ENCODE measurements around the gene CLASP2.
A peak's percentile ranks its signal among the peaks of the same experiment; 100 is the strongest.
"Not testable (repeated sequence)": the region's sequence is repeated elsewhere in the genome, so short reads cannot be mapped to it uniquely, and the experiment has no call there.

CLASP2 gene

DNA sequence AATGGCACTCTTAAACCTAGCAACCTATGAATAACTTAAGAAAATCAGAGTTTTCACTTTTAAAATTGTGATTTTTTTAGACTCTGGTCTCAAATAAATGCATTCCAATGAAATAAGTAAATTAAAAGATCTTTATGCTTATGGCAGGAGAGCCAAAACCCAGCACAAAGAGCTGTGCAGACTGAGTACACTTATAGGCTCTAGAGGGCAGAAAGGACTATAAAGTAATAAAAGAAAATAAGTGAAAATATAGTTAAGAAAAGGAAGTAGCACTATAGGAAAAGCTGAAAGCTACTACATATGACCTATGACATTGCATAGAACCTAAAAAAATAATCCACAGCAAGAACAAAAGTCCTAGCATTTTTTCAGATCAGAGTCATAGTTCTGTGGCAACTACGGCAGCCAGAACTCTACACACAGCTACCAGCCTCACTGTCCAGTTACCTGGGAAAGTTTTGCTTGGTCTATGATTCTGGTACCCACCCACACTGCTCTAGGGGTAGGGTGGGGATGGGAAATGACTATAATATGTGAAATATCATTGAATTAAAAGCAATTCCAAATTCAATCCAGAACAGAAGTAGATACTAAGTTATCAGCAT, 30.5 kb downstream of the CLASP2 start:
- no peak for DNase-seq

DNA sequence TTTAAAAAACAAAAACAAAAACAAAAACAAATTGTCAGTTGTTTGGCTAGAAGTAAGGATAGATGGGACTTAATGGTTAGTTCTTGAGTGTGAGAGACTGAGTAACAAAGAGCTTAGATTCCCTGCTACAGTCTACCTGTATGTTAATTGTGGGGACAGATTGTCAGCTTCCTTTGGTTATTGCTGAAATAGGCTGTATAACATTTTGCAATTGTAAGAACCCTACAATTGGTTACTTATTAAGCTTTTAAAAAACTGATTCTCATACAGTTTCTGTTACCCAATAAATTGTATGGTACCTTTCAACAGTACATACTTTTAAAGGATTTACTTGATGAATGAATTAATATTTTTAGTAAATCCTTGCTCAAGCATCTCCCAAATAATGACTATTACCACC, 35.3 kb downstream of the CLASP2 start:
- DNase-seq: no peak

DNA sequence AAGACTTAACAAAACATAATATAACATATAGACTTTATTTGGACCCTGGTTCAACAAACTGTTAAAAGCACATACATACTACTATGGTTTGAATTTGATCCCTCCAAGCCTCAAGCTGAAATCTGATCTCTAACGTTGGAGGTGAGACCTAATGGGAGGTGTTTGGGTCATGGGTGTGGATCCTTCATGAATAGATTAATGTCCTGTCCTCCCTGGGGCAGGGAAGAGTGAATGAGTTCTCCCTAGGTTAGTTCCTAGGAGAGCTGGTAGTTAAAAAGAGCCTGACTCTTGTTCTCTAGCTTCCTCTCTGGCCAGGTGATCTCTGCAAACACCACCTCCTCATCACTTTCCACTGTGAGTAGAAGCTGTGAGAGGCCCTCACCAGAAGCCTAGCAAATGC, 36.4 kb downstream of the CLASP2 start:
- no peak for DNase-seq

DNA sequence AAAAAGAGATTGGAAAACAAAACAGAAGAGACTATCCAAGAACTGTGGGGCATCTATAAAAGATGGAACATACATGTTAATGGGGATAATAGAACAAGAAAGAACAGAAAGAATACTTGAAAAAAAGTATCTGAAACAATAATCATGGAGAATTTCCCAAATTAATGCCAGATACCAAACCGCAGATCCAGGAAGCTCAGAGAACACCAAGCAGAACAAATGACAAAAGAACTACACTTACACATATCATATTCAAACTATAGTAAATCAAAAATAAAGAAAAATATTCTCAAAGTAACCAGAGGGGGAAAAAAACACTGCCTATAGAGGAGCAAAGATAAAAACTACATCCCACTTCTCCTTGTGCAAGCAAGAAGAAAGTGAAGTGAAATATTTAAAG, 40.0 kb downstream of the CLASP2 start:
- no peak for DNase-seq

DNA sequence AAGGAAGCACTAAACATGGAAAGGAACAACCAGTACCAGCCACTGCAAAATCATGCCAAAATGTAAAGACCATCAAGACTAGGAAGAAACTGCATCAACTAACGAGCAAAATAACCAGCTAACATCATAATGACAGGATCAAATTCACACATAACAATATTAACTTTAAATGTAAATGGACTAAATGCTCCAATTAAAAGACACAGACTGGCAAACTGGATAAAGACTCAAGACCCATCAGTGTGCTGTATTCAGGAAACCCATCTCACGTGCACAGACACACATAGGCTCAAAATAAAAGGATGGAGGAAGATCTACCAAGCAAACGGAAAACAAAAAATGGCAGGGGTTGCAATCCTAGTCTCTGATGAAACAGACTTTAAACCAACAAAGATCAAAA, 44.6 kb downstream of the CLASP2 start:
- not testable (repeated sequence) for DNase-seq

DNA sequence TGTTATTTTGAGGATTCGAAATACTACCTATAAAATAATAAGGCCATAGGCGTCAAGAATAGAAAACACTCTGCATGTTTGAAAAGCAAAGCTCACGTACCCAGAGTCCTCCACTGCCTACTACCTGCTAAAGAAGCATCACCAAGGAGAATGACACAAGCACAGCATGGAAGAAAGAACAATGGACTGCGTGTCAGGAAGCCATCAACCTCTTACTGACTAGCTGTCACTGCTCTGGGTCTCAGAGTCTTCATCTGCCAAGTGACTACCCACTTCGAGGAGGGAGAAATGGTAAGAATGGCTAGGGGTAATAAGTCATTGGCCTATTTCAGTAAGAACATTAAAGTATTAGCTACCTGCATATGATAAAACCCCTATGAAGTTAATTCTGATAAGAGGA, 49.4 kb downstream of the CLASP2 start:
- no peak for DNase-seq

DNA sequence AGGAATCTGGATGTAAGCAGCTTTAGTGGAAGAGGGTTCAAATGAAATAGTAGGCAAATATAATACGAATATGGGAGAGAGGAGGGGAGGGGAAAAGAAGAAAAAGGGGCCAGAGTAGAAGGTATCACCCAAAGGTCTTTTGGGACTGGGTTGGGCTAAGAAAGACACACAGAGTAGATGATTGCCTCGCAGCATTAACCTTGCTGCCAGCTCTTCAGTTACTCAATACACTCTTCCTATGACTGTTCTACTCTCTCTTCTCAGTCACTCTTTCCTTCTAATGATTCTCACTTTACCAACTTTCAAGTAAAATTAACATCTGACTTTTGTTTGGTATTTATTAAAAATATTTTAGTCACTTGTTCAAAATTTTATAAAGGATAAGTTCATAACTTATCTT, 52.8 kb downstream of the CLASP2 start:
- DNase-seq: no peak

DNA sequence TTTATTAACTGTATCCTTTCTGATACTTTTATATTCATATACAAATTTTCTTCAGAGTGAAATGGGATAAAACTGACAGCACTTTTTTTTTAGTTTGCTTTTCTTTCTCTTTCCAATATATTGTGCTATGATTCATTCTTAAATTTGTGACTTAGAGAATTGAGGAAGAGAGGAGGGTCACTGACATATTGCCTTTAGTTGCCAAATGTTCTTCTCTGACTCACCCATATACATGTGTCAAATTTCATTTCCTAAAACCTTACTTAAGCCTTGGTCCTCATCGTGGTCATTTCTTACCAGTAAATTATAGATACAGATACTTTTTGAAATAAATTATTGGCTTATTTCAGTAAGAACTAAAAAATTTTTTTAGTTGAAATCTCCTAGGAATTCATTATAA, 53.9 kb downstream of the CLASP2 start:
- DNase-seq: no peak

DNA sequence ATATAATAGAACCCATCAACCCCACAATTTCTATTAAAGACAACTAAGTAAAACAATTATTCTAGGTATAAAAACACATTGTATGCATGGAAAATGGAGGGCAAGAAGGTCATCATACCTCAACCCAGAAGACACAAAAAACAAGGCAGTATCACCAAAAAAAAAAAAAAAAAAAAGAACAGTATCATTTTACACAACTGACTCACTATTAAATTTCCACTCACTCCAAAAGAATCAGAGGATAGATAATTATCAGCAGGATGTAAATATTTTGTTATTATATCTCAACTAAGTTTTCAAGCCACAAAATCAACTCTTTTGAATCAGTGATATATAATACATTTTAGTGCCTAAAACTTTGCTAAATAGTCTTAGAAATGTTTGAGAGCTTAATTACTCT, 55.0 kb downstream of the CLASP2 start:
- DNase-seq: no peak

DNA sequence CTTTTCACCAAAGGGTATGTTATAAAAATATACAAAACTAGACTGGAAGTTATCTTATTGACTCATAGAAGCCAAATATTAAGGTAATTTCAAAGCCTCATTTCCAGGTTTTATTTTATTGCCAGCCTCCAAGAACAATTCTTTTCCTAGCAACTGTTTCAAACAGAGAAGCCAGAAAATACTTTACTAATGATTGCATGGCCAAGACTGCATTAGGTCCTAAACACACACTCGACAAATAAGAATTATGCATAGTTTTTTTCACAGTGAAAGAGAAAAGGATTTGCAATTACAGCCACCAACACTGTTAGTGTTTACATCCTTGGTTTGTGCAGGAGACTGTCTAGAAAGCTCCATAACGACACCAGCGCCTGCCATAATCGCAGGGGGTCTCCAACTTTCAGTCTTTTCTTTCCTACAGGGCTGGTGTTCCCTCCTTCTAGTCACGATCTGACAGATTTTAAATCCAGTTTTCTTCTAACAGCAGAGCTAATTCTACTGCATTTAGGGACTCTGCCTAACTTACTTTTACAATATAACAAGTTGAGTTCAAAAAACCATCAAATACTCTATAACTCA, 58.1 kb downstream of the CLASP2 start:
- DNase-seq: no peak

DNA sequence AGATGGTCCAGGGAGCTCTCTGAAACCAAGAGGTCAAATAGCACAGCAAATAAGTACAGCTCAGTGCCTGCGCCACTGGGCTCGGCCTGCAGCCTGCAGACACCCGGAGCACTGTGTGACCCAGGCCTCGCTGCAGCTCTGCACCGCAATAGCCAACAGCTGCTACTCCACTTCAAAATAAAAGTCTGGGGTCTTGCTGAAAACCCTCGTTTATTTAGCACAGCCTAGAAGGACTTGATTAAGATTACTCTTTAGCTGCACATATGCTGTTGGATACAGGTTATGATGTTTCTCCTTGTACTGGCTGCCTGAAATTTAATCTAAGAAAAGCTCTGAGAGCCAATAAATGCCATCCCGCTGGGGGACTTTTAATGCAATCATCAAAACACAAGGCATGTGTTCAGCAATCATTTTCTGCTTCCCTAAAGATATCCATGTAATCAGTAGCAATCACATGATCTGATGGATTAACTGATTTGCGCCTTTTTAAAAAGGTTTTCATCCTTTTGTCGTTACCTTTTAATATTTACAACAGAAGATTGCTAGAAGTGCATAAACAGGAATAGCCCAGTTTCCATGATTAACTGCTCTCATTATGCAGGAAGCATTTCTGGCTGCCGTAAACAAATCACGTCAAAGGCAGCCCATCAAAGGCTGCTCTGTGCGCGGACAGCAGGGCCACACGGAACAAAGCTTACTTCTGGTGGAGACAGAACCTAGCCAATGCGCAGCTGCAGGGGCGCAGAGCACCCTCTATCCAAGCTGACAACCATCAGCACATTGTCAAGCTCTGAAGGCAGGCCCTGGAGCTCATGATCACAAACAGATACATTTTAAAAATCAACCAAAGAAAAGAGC, 58.8 kb downstream of the CLASP2 start:
- peak; percentile 17 for DNase-seq

DNA sequence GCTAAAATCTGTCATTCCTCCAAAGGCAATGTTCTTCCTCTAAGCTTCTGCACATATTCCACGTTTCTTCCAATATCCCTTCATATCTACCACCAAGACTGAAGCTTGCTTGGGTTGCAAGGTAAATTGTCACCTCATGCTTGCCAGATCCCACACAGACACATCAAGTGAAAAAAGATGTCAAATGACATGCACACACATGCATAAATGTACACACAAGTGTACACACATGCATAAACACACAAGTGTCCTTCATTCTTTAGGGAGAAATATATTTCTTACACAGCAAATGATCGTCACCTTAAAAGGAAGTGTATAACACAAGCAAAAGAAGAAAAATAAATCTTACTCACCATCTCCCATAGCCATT, 59.4 kb downstream of the CLASP2 start:
- DNase-seq: no peak

DNA sequence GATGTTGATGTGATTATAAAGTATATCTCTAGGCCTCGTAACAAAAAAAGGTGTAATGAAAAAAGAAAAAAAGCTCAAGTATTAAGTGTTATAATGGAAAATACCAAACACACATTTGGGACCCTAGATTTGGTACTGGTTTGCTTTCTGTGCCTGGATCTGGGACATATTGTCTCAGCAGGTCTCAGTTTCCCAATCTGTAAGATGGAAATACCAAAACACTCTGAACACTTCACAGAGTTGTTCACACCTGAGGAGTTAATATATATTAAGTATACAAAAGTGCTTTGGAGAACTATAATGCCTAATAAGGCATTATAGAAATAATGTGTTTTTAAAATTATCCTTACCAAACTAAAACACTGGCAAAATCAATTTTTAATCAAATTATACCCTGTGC, 60.0 kb downstream of the CLASP2 start:
- no peak for DNase-seq

DNA sequence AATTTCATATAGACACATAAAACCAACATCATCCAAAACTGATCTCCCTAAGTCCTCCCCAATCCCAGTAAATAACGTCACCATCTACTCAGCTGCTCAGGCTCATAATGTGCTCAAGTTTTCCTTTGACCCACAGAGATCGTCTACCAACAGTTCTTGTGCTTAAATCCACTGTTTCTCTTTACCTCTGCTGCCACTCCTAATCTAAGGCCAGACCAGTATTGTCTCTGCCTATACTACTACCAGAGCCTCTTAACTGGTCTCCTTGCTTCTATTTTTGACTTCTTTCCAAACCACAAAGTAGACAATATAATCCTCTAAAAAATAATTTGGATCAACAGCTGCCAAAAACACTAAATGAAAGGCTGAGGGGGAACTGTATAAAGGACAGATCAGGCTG, 65.3 kb downstream of the CLASP2 start:
- DNase-seq: no peak

DNA sequence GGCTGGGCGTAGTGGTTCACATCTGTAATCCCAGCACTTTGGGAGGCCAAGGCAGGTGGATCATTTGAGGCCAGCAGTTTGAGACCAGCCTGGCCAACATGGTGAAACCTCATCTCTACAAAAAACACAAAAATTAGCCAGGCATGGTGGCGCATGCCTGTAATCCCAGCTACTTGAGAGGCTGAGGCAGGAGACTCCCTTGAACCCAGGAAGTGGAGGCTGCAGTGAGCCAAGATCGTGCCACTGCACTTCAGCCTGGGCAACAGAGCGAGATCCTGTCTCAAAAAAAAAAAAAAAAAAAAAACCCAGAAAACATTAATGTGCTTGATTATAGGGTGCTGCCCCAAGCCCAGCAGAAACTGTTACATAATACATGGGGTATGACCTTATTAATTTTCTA, 67.0 kb downstream of the CLASP2 start:
- not testable (repeated sequence) for DNase-seq

DNA sequence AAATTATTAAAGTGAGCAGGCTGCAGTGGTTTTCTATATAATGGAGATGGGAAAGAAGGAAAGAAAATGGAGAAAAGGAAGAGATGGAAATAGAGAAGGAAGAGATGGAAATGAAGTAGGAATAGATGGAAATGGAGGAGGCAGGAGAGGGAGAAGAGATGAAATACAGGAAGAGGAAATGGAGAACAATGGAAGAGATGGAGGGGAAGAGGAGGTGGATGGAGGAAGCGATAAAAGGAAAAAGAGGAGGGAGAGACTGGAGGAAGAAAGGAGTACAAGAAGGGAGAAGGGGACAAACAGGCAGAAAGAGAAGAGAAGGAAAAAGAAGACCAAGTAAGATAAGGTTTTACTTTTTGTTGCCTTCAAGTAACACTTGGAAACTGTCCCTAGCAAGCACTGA, 67.6 kb downstream of the CLASP2 start:
- DNase-seq: no peak

DNA sequence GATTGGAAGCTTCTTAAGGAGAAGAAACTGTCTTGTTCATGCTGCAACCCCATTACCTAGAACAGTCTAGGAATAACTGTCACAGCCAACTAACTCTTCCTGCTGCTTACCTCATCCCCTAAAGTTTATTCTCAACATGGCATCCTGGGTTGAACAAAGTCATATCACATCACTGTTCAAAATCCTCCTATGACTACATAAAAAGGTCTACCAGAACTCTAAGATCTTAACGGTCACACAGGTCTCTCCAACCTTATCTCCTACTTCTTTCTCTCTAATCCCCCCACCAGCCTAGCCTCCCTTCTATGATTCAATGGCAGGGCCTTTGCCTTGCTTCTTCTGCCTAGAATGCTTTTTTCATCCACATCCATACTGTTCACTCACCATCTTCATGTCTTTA, 69.3 kb downstream of the CLASP2 start:
- no peak for DNase-seq

DNA sequence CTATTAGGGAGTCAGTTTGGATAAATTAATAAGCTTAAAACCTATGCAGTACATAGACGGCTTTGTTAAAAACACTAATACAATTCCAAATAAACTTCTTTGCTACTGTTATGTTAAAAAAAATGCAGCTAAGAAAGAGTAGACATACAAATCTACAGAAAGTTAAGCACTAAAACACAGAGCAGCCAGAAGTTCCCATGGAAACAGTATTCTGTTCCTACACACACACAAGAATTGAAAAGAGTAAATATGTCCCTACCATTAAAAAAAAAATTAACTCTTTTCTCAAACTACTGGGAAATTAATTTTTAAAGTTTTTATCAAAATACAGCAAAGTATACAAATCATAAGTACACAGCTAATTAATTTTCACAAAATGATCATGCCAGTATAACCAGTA, 71.6 kb downstream of the CLASP2 start:
- DNase-seq: no peak

DNA sequence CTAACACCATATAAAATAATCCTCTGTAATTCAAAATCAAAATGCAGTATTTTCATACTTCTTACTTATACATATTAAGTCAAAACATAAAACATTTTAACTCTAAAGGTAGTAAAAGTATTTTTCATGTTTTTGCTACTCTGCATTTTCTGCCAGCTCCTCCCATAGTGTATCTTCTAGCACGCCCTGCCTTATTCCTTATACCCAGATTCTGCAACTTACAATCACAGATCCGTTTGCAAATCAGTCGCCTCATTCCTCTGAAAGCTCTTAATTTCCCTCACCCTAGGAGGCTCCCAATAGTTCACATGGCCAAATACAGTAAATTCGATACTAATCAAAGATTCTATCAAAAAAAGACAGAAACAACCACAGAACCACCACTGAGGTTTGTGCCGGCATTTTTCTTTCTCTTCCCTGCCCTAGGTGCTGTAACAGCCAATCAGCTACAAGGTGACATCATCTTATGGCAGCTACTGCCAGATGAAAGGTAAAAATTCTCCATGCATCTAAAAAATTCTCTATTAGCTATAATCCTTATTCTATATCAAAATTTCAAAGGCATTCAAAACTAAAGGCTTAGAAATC, 72.9 kb downstream of the CLASP2 start:
- DNase-seq: no peak

DNA sequence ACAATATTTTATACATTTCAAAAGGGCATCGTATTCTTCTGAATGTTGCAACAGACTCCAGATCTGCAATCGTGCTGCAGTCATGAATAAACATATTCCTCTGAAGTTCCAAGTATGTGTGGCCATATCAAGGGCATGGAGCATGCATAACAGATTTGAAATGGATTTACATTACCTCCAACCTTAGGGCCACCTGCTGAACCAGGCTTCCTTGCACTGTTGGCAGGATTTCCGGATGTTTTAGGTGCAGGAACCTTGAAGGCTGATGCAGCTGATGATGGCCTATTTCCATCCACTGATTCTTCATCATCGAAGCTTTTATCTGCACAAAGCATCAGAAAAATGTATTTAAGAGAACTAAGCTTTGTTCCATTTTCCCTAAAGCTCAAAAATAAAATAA, 73.5 kb downstream of the CLASP2 start:
- DNase-seq: no peak

DNA sequence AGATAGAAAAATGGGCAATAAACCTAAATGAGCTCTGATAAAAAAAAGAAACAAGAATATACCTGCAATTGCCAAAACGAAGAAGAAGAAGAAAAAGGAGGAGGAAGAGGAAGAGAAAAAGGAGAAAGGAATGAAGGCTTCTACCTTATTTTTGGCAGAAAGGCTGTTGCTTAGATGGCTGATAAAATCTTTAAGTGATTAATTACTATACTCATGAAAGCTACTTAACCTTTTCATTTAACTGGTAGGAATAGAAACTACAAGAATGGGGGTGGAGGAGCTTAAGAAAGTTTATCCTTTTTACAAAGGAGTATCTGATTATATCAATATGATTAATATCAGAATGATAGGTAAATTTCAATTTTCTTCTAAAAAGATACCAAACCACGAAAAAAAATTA, 75.2 kb downstream of the CLASP2 start:
- no peak for DNase-seq

DNA sequence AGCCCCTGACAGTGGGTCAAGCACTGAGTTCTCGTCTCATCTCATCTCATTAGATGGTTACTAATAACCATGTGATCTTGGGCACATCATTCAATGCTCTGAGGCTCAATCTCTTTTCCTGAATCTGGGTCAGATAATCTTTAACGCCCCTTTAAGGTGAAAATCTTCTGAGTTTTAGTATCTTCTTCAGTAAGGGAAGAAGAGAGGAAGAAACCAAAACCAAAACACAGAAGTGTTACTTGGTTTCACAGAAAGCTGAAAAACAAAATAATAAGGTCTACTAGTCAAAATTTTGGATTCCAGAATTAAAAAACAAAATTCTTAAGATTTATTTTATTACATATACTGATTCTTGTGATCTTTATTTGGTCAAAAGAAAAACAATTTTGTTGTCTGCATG, 78.2 kb downstream of the CLASP2 start:
- no peak for DNase-seq

DNA sequence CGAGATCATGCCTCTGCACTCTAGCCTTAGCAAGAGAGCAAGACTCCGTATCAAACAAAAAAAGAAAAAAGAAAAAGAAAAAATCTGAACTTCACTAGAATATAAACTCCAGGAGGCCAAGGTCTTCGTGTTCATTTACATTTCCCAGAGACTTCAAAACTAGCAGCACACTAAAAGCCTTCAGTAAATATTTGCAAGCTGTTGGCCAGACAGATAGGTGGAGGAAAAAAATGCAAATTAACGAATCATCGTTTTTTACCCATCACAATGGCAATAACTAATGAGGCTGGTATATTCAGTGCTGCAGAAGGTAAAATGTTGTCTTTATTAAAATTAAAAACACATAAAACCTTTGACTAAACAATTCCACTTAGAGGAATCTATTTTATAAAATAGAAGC, 80.6 kb downstream of the CLASP2 start:
- no peak for DNase-seq
